ENCODE results near the gene CACNA1C.

DNA sequence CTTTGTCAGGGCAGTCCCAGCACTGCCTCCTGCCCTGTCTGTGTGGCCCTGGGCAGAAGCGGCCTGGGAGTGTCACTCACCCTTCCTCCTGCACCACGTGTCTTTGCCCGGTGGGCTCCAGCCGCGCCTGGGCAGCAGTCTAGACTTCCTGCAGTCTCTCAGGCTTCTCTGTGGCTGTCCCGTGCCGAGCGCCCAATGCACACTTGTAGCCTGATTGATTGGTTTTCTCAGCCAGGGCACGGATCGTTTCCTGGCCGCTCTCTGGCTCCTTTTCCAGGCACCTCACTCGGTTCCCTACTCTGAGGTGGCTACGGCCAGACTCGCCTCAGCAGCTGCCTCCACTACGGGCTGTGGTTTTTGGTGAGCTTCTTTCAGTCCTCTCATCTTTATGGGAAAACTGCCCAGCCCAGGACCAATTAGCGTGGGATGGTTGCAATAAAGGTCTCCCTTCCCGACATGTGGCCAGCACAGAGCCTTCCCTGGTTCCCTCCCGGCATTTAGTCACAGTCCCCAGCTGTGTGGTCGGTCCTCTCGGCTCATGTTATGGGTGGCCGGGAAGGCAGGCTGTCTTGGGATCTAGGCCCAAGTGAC lies 133.1 kb downstream of the CACNA1C start:
- TF ChIP-seq, protein P1, sequence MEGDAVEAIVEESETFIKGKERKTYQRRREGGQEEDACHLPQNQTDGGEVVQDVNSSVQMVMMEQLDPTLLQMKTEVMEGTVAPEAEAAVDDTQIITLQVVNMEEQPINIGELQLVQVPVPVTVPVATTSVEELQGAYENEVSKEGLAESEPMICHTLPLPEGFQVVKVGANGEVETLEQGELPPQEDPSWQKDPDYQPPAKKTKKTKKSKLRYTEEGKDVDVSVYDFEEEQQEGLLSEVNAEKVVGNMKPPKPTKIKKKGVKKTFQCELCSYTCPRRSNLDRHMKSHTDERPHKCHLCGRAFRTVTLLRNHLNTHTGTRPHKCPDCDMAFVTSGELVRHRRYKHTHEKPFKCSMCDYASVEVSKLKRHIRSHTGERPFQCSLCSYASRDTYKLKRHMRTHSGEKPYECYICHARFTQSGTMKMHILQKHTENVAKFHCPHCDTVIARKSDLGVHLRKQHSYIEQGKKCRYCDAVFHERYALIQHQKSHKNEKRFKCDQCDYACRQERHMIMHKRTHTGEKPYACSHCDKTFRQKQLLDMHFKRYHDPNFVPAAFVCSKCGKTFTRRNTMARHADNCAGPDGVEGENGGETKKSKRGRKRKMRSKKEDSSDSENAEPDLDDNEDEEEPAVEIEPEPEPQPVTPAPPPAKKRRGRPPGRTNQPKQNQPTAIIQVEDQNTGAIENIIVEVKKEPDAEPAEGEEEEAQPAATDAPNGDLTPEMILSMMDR (IDR thresholded peaks at IDR 0.05) = no peak
- no peak for TF ChIP-seq POLR2A (IDR thresholded peaks at IDR 0.05)

Data from esophagus squamous epithelium (tissue), 4 donors.